ENCODE data around the gene CCDC102A. TPM values are rescaled to one million over a fixed set of nuclear protein-coding genes. Genes with fewer than 3 reads are reported as not detected.

Gene CCDC102A
- total RNA-seq, 2 donors from 2014 or later: 16.7 to 21.2 TPM

DNA sequence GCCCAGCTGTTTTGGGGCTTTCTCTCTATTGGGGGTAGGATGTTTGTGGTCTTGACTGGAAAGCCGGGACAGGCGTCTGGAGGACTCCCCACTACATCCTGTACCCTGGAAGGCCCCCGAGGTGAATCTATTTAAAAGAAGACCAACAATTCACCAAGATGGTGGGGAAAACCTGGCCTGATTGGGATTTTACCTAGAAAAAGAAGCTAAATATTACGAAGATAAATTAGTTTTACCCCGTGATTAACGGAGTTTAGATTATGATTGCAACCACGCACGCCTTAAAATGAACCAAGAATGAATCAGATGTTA is 779 bp upstream of the CCDC102A start:
- Mint-ChIP-seq H3K27me3 (no peaks in the 10 kb centered on the region), H3K4me3 (peak overlapping the region; percentile 81), H3K4me1 (peaks cover 59% of the 10 kb centered on the region), H3K27ac (peak overlapping the region; percentile 98), H3K9me3 (no peaks in the 10 kb centered on the region), H3K36me3 (ENCODE audit: low read depth) (peaks cover 20% of the 10 kb centered on the region)
- ATAC-seq (replicated peaks): peak; percentile 12

DNA sequence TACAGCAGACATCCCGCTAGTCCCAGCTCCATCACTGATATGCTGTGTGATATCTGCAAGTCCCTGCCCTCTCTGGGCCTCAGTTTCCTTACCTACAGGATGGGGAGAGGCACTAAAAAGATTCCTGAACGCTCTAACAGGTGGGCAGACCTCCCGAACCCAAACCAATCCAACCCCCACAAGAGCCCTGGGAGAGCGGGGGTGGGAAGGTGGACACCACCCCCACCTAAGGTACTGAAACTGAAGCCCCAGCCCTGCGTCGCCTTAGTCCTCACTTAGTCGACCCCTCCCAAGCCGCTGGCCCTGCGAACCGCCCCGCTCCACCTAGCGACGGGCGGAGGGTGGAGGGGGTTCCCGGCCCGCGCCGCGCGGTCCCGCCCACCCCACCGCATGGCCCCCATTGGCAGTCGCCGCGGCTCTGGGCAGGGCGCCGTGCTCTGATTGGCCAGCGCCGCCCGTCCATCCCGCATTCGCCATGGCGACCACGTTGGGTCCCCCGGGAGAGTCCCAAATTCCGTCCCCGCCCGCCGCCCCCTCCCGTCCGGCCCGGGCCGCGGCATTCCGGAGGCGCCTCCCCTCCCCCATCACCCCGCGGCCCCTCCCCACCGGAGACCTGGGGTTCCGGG is 578 bp downstream of the CCDC102A start:
- peak; percentile 67 for ATAC-seq (replicated peaks)
- Mint-ChIP-seq H3K9me3 (no peaks in the 10 kb centered on the region), H3K36me3 (ENCODE audit: low read depth) (peaks cover 20% of the 10 kb centered on the region), H3K4me1 (peaks cover 60% of the 10 kb centered on the region), H3K27ac (peak overlapping the region; percentile 98), H3K4me3 (peak overlapping the region; percentile 90), H3K27me3 (no peaks in the 10 kb centered on the region)

DNA sequence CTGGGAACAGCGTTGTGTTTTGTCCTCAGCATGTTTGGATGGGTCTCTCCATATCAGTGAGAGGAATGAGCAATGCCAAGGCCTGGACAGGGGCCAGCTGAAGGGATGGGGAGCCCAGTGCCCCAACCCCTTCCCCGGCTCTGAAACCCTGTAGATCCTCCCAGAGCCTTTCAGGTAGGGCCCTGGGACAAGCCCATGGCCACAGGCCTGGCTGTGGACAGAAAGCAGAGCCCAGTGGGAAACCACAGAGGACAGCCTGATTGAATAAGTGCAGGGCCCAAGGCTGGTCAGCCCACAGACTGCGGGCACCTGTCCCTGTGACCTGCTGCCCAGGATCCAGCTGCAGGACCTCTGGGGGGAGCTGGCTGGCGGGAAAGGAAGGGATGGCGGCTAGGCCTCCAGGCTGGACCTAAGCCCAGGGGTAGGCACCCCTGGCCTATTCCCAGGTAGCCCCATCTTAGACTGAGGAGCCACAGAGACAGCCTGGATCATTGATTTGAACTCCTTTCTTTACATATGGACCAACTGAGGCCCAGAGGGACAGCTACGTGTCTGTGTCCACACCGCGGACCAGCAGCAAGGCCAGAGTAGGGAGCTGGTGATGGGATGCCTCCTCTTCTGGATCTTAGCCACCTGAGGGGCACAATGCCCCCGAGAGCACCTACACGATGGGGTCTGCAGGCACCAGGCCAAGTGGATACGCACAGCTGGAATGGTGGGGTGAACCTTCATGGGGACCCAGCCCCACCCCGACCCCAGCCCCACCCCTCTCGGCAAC is 1.3 kb downstream of the CCDC102A start:
- Mint-ChIP-seq H3K27ac (peak overlapping the region; percentile 98), H3K27me3 (no peaks in the 10 kb centered on the region), H3K4me3 (peak overlapping the region; percentile 90), H3K4me1 (peaks cover 63% of the 10 kb centered on the region), H3K36me3 (ENCODE audit: low read depth) (peaks cover 20% of the 10 kb centered on the region), H3K9me3 (no peaks in the 10 kb centered on the region)
- ATAC-seq (replicated peaks): no peak

DNA sequence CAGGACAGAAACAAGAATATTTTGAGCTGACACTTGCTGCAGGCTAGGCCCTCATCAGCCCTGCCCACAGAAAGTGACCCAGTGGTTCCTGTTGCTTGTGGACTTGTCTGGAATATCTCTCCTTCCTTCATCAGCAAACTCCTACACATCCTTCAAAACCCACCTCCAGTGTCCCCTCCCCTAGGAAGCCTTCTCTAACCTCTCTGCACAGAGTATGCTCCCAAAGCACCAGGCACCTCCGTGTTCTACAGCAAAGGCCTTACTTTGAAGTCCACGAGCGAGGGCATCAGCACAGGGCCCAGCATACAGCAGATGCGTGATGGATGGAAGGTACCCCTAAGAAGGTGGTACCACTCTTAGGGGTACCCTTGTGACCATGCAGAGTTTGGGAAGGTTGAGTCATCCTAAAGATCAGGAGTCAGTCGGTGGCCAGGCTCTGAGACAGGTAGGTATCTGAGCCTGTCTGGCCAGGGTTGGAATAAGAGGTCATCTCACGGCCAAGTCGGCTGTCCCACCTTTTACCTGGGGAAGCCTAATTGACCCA is 2.0 kb downstream of the CCDC102A start:
- ATAC-seq (replicated peaks): no peak
- H3K27me3 Mint-ChIP-seq: no peaks in the 10 kb centered on the region
- H3K4me1 Mint-ChIP-seq: peaks cover 69% of the 10 kb centered on the region

DNA sequence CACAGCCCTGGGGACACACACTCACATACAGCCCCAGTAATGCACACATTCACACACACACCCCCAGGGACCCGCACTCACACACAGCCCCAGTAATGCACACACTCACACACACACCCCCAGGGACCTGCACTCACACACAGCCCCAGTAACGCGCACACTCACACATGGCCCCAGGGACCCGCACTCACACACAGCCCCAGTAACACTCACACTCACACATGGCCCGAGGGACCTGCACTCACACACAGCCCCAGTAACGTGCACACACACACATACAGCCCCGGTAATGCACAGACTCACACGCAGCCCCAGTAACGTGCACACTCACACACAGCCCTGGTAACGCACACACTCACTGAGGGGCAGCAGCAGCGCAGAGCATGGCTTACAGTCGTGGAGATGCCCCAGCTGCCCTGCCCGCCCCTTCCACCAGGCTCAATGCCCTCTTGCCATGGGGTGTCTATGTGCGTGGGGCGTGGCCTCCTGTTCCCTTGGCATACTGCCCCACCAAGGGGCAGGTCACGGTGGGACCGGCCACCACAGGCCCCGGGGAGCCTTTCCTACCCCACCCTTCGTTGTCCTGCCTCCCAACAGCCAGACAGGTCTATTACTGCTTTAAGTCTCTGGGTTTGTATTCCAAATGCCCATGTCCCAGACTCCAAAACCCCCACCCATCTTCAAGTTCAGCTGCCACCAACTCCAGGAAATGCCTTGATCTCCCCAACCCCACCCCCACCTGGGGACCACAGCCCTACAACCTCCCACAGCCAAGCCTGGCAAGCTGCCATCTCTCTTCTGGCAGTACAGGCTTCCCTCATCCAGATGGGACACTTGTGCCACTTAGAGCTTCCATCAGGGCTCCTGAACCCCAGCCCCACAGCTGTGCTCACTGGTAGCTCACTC is 2.7 kb downstream of the CCDC102A start:
- H3K4me1 Mint-ChIP-seq: peaks cover 63% of the 10 kb centered on the region
- H3K27me3 Mint-ChIP-seq: no peaks in the 10 kb centered on the region
- H3K27ac Mint-ChIP-seq: peak overlapping the region; percentile 98
- ATAC-seq (replicated peaks): no peak
- H3K4me3 Mint-ChIP-seq: peak overlapping the region; percentile 90
- peaks cover 26% of the 10 kb centered on the region for H3K36me3 Mint-ChIP-seq (ENCODE audit: low read depth)
- no peaks in the 10 kb centered on the region for H3K9me3 Mint-ChIP-seq

More for the DNA sequence above, 2.0 kb downstream of the CCDC102A start:
- peak overlapping the region; percentile 90 for H3K4me3 Mint-ChIP-seq
- H3K27ac Mint-ChIP-seq: peak overlapping the region; percentile 98
- H3K9me3 Mint-ChIP-seq: no peaks in the 10 kb centered on the region
- H3K36me3 Mint-ChIP-seq (ENCODE audit: low read depth): peaks cover 27% of the 10 kb centered on the region

DNA sequence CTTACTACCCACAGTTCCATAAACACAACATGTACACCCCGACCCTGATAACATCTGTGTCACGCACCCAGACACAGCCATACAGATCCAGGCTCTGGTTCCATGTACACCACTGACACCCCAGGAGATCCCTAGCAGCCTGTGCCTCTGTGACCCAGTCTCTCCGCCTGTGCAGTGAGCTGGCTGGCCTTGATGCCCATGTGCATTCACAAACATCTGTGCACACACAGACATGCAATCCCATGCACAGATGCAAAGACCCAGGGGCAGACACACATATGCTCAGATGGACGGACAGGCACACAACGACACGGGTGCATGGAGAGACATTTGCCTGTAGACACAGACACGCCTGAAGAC is 4.1 kb downstream of the CCDC102A start:
- peaks cover 13% of the 10 kb centered on the region for H3K36me3 Mint-ChIP-seq (ENCODE audit: low read depth)
- peak overlapping the region; percentile 90 for H3K4me3 Mint-ChIP-seq
- no peaks in the 10 kb centered on the region for H3K27me3 Mint-ChIP-seq
- no peak for ATAC-seq (replicated peaks)
- H3K27ac Mint-ChIP-seq: peak overlapping the region; percentile 98
- no peaks in the 10 kb centered on the region for H3K9me3 Mint-ChIP-seq
- H3K4me1 Mint-ChIP-seq: peaks cover 49% of the 10 kb centered on the region

DNA sequence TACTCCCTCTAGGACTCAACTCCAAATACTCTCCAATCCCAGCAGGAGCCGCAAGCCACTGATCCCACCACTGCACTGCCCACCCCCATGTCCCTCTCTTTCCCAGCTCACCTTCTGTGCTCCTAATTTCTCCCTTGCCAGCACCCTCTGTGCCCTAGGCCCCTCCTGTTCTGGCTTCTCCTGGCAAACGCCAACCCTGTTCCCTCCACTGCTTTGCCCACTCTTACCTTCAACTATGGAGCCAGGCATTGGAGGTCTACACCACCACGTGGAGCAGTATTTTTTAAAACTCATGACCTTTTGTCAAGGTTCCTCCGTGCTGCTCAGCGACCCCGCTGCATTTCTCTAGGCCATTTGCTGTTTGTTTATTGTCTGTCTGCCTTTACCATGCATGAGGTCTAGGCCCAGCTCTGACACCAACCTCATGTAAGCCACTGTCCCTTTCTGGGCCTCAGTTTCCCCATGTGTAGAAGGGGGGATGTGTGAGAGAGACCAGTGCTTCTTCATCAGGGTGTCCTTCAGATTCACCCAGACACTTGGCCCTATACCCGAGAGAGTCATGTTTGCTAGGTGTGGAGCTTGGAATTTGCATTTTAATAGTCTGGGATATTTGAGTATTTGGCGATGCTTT is 4.6 kb downstream of the CCDC102A start:
- no peak for ATAC-seq (replicated peaks)
- Mint-ChIP-seq H3K9me3 (no peaks in the 10 kb centered on the region), H3K4me3 (peak overlapping the region; percentile 90), H3K27me3 (no peaks in the 10 kb centered on the region), H3K27ac (peak overlapping the region; percentile 98), H3K36me3 (ENCODE audit: low read depth) (peaks cover 9% of the 10 kb centered on the region), H3K4me1 (peaks cover 49% of the 10 kb centered on the region)

DNA sequence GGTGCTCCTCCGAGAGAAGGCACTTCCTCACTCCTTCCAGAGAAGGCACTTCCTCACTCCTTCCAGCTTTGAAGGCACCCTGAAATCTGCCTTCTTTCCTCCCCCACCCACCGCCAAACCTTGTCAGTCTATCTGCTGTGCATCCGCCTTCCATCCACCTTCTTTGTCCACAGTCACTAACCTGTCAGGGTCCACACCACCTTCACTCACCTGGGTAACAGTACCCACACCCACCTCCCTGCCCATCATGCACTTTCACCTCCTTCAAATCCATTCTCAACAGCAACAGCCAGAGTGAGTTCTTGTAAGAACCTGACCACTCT is 5.2 kb downstream of the CCDC102A start:
- Mint-ChIP-seq H3K4me1 (peaks cover 49% of the 10 kb centered on the region), H3K27me3 (no peaks in the 10 kb centered on the region), H3K4me3 (peak overlapping the region; percentile 90), H3K36me3 (ENCODE audit: low read depth) (peaks cover 8% of the 10 kb centered on the region), H3K9me3 (no peaks in the 10 kb centered on the region), H3K27ac (peak overlapping the region; percentile 98)
- ATAC-seq (replicated peaks): no peak

DNA sequence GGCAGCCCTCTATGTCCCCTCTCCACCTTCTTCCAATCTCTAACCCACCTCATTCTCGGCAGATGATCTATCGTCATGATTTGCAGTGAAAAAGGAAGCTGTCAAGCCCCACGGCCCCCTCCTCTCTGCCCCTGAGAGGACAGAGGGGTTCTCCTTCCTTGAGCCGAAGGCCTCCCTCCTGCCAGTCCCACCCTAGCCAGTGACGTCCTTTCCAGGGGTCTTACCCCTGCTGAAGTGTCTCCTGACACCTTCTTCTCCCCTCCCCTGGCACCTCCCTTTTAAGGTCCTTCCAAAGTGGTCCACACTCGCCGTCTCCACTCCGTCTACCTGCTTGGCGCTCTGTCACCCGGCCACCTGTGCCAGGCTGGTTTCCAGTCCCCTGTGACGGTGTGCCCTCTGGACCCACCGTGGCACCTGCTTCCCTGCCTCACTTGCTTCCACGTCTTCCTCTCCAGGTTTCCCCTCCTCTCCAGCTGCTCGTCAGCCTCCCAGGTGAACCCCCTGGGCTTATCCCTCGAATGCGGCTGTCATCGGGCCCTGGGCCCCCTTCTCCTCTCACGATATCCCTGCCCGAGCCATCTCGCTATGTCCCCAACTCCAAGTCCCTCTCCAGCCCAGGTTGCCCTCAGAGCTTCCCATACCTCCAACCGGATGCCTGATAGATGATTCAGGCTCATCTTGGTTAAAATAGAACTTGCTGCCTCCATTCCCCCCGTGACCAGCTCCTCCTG is 5.7 kb downstream of the CCDC102A start:
- peak overlapping the region; percentile 90 for H3K4me3 Mint-ChIP-seq

DNA sequence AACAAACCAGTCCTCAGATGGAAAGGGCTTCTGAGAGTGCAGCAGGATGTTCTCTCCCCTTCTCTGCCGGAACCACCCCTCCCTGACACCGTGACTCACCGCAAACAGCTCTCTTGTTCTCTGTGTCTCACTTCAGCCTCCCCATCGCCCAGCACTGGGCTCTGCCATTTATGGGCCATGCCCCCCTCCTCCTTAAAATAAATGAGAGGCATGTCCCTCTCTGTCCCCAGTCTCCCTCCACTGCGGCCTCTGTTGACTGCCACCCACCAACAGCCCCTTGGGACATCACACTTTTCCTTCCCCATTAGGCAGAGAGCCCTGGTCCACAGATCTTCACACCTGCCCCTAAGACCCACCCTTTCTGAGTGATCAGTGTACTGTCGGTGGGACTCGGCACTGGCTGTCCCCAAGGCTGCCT is 6.3 kb downstream of the CCDC102A start:
- H3K4me1 Mint-ChIP-seq: peaks cover 49% of the 10 kb centered on the region
- peak overlapping the region; percentile 98 for H3K27ac Mint-ChIP-seq
- no peaks in the 10 kb centered on the region for H3K27me3 Mint-ChIP-seq
- peak overlapping the region; percentile 90 for H3K4me3 Mint-ChIP-seq
- no peaks in the 10 kb centered on the region for H3K9me3 Mint-ChIP-seq
- peaks cover 8% of the 10 kb centered on the region for H3K36me3 Mint-ChIP-seq (ENCODE audit: low read depth)
- ATAC-seq (replicated peaks): peak; percentile 94

More for the DNA sequence above, 5.7 kb downstream of the CCDC102A start:
- ATAC-seq (replicated peaks): no peak
- Mint-ChIP-seq H3K27me3 (no peaks in the 10 kb centered on the region), H3K9me3 (no peaks in the 10 kb centered on the region), H3K4me1 (peaks cover 49% of the 10 kb centered on the region), H3K36me3 (ENCODE audit: low read depth) (peaks cover 8% of the 10 kb centered on the region), H3K27ac (peak overlapping the region; percentile 98)

DNA sequence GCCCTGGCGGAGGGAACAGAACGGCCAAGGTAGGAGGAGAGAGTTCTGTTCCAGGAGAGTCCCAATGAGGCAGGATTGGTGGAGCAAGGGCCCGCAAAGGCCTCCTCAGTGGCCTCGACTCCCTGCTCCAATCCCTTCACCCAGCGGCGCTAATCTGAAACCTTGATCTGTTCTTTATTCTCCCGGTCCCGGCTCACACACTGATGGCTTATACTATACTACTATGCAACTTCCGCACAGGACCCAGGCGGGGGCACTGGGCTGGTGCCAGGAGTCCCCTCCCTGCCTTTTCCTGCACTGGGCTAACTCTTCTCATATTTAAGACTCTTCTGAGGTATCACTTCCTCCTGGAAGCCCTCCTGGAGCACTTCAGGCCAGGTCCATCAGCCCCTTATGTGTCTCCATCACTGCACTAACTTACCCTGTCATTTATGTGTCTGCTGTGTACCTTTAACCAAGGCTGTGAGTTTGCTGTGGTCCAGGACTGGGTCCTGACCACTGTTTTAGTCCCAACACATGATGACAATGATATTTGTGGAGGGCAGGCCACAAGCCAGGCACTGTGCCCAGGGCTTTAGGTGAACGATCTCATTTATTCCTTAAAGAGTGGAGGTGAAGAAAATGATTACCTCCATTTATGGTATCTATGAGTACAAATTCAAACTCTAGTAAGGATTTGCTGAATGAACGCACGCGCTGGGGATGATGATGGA is 6.8 kb downstream of the CCDC102A start:
- peak overlapping the region; percentile 90 for H3K4me3 Mint-ChIP-seq
- H3K27me3 Mint-ChIP-seq: no peaks in the 10 kb centered on the region
- H3K9me3 Mint-ChIP-seq: no peaks in the 10 kb centered on the region
- peak overlapping the region; percentile 98 for H3K27ac Mint-ChIP-seq
- peaks cover 47% of the 10 kb centered on the region for H3K4me1 Mint-ChIP-seq
- ATAC-seq (replicated peaks): peak; percentile 57
- peaks cover 8% of the 10 kb centered on the region for H3K36me3 Mint-ChIP-seq (ENCODE audit: low read depth)

DNA sequence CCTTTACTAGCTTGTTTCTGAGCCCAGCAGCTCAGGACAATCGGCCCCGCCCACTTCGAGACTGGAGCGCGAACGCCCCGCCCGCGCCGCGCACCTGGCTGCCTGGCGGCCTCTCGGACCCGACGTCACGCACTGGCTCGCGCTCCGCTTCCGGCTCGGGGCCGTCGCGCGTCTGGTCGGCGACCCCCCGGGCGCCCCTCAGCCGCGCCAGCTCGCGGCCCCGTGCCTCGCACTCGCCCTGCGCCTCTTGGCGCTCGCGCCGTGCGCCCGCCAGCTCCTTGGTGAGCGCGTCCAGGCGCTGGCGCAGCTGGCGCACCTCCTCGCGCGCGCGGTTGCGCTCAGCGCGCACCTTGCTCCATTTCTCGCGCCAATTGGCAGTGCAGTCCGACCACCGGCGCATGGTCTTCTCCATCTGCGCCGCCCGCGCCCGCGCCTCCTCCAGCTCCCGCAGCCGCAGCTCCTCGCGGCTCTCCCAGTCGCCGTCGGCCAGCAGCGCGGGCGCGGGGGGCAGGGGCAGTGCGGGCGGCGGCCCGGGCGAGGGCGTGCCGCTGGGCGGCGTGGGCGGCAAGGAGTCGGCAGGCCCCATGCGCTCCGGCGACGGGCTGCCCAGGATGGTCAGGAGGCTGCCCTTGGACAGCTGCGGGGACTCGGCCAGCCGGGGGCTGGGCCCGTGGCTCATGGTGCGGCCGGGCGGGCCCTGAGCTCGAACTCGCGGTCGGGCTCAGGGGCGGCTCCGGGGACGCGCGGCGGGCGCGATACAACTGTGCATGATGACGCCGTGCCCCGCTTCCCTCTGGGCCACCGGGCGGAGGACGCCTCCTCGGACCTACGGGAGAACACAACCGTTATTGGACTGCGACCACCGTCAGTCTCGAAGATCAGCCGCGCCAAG is 7.6 kb downstream of the CCDC102A start:
- no peaks in the 10 kb centered on the region for H3K27me3 Mint-ChIP-seq
- H3K4me1 Mint-ChIP-seq: peaks cover 39% of the 10 kb centered on the region
- H3K9me3 Mint-ChIP-seq: no peaks in the 10 kb centered on the region
- no peak for ATAC-seq (replicated peaks)
- H3K4me3 Mint-ChIP-seq: no peak overlapping the region
- H3K27ac Mint-ChIP-seq: peak overlapping the region; percentile 98
- peaks cover 8% of the 10 kb centered on the region for H3K36me3 Mint-ChIP-seq (ENCODE audit: low read depth)
